Measurements from ENCODE around the gene MYL12B. TPM values are rescaled to one million over a fixed set of nuclear protein-coding genes. Genes with fewer than 3 reads are reported as not detected.

MYL12B gene
- total and polyA plus RNA-seq, 2 of the 8 experiments (the other 6 are each of a cell fraction or from before 2014, with no cell fraction given), result 174 to 188 TPM

GRCh38 chr18:3217948-3218647 is 43.8 kb upstream of the MYL12B start:
- Histone ChIP-seq H3K23me2 (ENCODE audit: low read depth, low read length) (no peaks in the 10 kb centered on the region), H2AFZ (ENCODE audit: low read length) (no peak overlapping the region), H3K27ac (ENCODE audit: low read depth, low read length) (no peak overlapping the region), H4K5ac (ENCODE audit: insufficient read length, low read depth, low read length) (no peak overlapping the region), H4K8ac (ENCODE audit: extremely low read depth, insufficient read depth, low read length) (no peak overlapping the region), H3K23ac (ENCODE audit: insufficient read length) (no peak overlapping the region), H3K4ac (replicated peaks; ENCODE audit: insufficient read length, low read depth, low read length) (no peak overlapping the region), H3K9me3 (ENCODE audit: insufficient read depth in 2 of 2, low read depth in 1 of 2, low read length in 1 of 2) (no peaks in the 10 kb centered on the region; a peak in 1 of 4 replicates), H3K79me1 (ENCODE audit: low read depth, low read length) (no peaks in the 10 kb centered on the region), H4K91ac (replicated peaks; ENCODE audit: insufficient read length, low read length) (no peak overlapping the region), H3K56ac (replicated peaks; ENCODE audit: insufficient read length, low read depth, low read length) (no peak overlapping the region), H3K4me1 (replicated peaks in 1 of 4; ENCODE audit: control insufficient read depth in 3 of 4, insufficient read depth in 4 of 4, low read length in 3 of 4) (peaks cover 0 to 4% (median under 1%) of the 10 kb centered on the region in 4 experiments; a peak in 1 of 7 replicates), H2BK120ac (replicated peaks; ENCODE audit: low read depth, low read length) (no peak overlapping the region), H4K20me1 (replicated peaks in 1 of 2; ENCODE audit: control insufficient read depth in 1 of 2, insufficient read depth in 2 of 2, low read length in 2 of 2) (no peaks in the 10 kb centered on the region), H3K79me2 (ENCODE audit: control insufficient read depth in 1 of 2, insufficient read depth in 2 of 2, low read length in 2 of 2) (no peaks in the 10 kb centered on the region), H2BK12ac (ENCODE audit: low read depth, low read length) (no peak overlapping the region), H2AK5ac (ENCODE audit: low read depth, low read length) (no peak overlapping the region), H2BK15ac (ENCODE audit: low read length) (no peak overlapping the region), H2BK5ac (ENCODE audit: low read depth, low read length) (no peak overlapping the region), H3K9ac (replicated peaks in 1 of 4; ENCODE audit: extremely low read depth in 1 of 4, low read depth in 3 of 4, low read length in 3 of 4) (no peak overlapping the region), H3K4me3 (ENCODE audit: extremely low read depth in 1 of 4, insufficient read depth in 2 of 4, low read depth in 3 of 4, low read length in 4 of 4) (no peak overlapping the region), H3K14ac (ENCODE audit: insufficient read length) (no peak overlapping the region), H3K18ac (ENCODE audit: extremely low read depth, low read length) (no peak overlapping the region), H2BK20ac (ENCODE audit: low read length) (no peak overlapping the region), H3K36me3 (ENCODE audit: control insufficient read depth in 2 of 4, insufficient read depth in 4 of 4, low read length in 3 of 4) (no peaks in the 10 kb centered on the region), H3K27me3 (replicated peaks in 1 of 4; ENCODE audit: control insufficient read depth in 3 of 4, extremely low read depth in 1 of 4, insufficient read depth in 3 of 4, low read length in 3 of 4) (no peaks in the 10 kb centered on the region), H3K4me2 (ENCODE audit: insufficient read depth in 1 of 2, low read depth in 2 of 2, low read length in 2 of 2) (no peak overlapping the region)
- no peak for FAIRE-seq
- CTCF ChIA-PET (ENCODE audit: partially characterized antibody), result interaction anchor here (0.8 to 1.6 kb wide), 3 partner anchors 16 to 286 kb away, joined by 3 to 4 read pairs (median 3); no protein-coding TSS in a partner anchor
- POLR2A ChIA-PET (ENCODE audit: partially characterized antibody), result interaction anchor here (1.2 kb wide), 1 partner anchor 12 kb away, joined by 3 read pairs; no protein-coding TSS in a partner anchor
- WGBS, 2 experiments (ENCODE audit: extremely low coverage in 1 of 2, insufficient coverage in 1 of 2, insufficient read length in 1 of 2, insufficient replicate concordance in 2 of 2, low coverage in 1 of 2, low lambda C conversion rate in 2 of 2, missing lambda C conversion rate in 1 of 2), result 79% methylated on average over 3 of the region's 3 CpGs; no CpG with 5 or more reads in 1 of the 2 experiments
- TF ChIP-seq ATF3 (IDR thresholded peaks at IDR 0.05; ENCODE audit: insufficient read depth, low read depth, low read length) (no peak), BACH1 (IDR thresholded peaks at IDR 0.05; ENCODE audit: low read length) (no peak), CHD2 (IDR thresholded peaks at IDR 0.05; ENCODE audit: low read length) (no peak), PHF8 (conservative IDR thresholded peaks at IDR 0.05; ENCODE audit: low read depth, low read length) (no peak), JUN (IDR thresholded peaks at IDR 0.05; ENCODE audit: low read depth, low read length) (no peak), CBX8 (IDR thresholded peaks at IDR 0.05; ENCODE audit: borderline replicate concordance, low read depth, low read length) (no peak), GTF2F1 (IDR thresholded peaks at IDR 0.05; ENCODE audit: borderline replicate concordance, low read depth, low read length) (no peak), RFX5 (IDR thresholded peaks at IDR 0.05; ENCODE audit: borderline replicate concordance, low read depth, low read length) (no peak), EGR1 (IDR thresholded peaks at IDR 0.05; ENCODE audit: borderline replicate concordance, low read depth, low read length) (no peak), SIRT6 (IDR thresholded peaks at IDR 0.05; ENCODE audit: low read length) (no peak)
- no peak for DNase-seq (ENCODE audit: low read depth in 1 of 2, low spot score in 2 of 2)

All from H1 (cell line).